SKM-1 (cell line): ENCODE results near the gene DDX28.
"Not testable (repeated sequence)": the region's sequence is repeated elsewhere in the genome, so short reads cannot be mapped to it uniquely, and the experiment has no call there.

Experiments
- DNase-seq: peaks from one replicate; lab custom pipeline; 2025; ENCODE audit not compliant: unreplicated experiment; lab: John Stamatoyannopoulos, UW

Gene DDX28

GRCh38 chr16:68040506-68041288, 17.7 kb upstream of the DDX28 start:
- peak; percentile 63 for DNase-seq

- DNase-seq, result no peak
Observed at GRCh38 chr16:68037841-68038597, 15.0 kb upstream of the DDX28 start.

DNA sequence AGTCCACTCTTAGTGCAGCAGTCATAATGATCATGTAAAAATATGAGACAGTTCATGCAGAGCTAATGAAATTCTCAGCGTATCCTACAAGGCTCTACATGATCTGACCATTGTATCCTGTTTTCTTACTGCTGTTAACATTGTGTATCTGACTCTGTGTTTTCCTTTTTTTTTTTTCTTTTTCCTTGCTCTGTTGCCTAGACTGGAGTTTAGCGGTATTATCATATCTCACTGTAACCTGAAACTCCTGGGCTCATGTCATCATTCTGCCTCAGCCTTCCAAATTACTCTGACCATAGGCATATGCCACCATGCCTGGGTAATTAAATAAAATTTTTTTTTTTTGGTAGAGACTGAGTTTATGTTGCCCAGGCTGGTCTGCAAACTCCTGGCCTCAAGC, 12.2 kb upstream of the DDX28 start:
- no peak for DNase-seq

- no peak for DNase-seq
Observed at GRCh38 chr16:68033101-68033500, 10.1 kb upstream of the DDX28 start.

GRCh38 chr16:68031951-68032350, 8.9 kb upstream of the DDX28 start:
- no peak for DNase-seq

GRCh38 chr16:68030108-68030507, 7.1 kb upstream of the DDX28 start:
- DNase-seq, result not testable (repeated sequence)

DNA sequence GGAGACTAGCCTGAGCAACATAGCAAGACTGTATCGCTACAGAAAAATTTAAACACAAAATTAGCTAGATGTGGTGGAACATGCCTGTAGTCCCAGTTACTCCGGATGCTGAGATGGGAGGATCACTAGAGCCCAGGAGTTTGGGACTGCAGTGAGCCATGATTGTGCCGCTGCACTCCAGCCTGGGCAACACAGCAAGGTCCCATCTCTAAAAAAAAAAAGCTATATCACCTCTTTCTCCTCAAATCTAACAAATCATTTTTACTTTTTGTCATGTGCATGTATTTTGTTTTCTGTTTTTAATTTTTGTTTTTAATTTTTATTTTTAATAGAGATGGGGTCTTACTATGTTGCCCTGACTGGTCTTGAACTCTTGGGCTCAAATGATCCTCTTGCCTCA, 6.0 kb upstream of the DDX28 start:
- DNase-seq, result no peak

- DNase-seq, result no peak
Observed at GRCh38 chr16:68022278-68022727, 729 bp downstream of the DDX28 start.

GRCh38 chr16:68021490-68021889, 1.5 kb downstream of the DDX28 start:
- no peak for DNase-seq

DNA sequence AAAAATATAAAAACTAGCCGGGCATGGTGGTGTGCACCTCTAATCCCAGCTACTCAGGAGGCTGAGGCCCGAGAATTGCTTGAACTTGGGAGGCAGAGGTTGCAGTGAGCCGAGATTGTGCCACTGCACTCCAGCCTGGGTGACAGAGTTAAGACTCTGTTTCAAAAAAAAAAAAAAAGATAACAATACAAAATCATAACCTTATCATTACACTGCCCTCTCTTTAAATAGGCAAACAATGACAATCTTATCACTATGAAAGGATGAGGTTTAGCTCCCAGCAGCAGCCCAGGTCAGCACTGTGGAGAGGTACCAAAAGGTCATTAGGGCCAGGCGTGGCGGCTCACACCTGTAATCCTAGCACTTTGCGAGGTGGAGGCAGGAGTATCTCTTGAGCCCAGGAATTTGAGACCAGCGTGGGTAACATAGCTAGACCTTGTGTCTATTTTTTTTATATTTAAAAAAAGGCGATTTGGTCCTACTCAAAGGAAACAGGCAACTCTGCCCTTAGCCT, 3.8 kb downstream of the DDX28 start:
- no peak for DNase-seq

DNA sequence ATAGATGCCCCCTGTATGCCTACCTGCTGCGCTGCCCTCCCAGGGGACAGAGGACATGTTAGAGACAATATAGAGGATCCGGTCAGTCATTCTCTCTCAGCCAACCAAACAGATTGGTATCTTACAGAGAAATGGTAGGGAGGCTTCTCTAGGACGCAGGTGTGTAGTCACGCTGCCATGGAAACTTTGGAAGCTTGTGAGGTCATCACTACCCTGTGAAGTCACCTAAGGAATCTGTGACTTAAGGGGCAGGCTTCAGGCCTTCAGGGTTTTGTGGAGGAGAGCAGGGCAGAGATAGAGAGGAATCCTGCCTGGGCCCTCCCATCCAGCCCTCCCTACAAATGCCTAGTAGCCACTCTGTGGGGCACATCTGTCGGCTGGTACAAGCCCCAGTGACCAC, 7.4 kb downstream of the DDX28 start, which contains the start of gene DPEP2NB:
DPEP2NB (minus strand) TSS at position 231 of the 400 bp plus-strand sequence; CDS start at position 90, 141 bp downstream.
- DNase-seq, result no peak

DNA sequence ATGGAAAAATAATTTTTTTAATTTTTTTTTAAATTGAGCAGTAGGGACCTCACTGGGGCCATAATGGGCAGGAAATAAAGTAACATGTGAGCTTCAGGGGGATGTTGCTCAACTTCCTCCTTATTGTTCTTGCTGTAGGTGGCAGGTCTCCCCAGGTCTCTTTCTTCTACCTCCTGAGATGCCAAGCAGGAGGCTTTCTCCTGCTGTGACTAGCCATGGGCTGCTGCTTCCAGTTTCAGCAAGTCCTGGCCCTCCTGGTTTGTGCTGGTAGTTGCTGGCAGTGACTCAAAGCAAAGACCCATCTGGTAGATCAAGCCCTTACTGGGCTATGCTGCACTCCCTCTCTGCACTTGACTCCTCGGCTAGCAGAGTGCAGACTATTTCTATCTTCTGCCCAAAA, 9.6 kb downstream of the DDX28 start:
- peak; percentile 72 for DNase-seq

- not testable (repeated sequence) for DNase-seq
Observed at GRCh38 chr16:68009872-68010271, 13.2 kb downstream of the DDX28 start.

DNA sequence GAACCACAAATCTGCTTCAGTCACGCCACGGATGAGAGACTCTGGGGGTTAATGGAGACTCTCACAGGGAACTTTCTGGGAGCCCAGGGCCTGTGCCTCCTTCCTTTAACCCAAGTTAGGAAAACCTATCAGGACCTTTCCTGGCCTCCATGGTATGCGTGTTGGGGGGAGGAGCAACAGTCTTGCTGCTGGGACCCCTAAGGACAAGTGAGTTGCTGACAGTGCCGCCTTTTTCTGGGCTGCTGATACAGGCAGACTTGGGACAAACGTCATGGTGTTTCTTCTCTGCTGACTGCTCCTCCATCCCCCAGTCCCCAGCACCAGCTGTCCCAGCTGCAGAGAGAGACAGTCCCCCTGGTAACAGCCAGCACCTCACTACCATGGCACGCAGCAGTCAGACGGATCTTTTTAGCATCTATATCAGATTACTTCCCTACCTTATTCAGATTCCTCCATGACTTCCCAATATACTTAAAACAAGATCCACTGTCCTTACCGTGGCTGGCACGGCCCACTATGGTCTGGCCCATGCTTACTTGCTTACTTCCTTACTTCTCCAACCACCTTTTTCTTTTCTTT, 13.8 kb downstream of the DDX28 start:
- no peak for DNase-seq

DNA sequence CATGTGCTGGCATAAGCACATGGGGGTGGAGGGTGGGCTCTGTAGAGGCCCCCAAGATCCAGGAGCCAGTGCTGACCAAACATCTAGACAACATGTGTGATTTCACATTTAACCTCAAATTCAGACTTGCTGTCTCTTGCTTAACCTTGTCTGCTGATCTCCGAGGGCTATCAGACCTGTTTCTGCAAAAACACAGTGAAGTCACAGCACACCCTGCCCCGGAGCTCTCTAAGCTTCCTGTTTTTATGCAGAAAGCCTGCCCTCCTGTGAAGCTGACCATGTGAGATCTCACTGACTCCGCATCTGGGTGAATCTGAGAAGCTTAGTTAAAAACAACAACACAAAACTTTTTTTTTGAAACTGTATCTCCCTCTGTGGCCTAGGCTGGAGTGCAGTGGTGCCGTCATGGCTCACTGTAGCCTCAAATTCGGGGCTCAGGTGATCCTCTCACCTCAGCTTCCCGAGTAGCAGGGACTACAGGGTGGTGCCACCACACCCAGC, 17.2 kb downstream of the DDX28 start:
- peak; percentile 89 for DNase-seq

GRCh38 chr16:68005211-68005610, 17.8 kb downstream of the DDX28 start:
- no peak for DNase-seq

DNA sequence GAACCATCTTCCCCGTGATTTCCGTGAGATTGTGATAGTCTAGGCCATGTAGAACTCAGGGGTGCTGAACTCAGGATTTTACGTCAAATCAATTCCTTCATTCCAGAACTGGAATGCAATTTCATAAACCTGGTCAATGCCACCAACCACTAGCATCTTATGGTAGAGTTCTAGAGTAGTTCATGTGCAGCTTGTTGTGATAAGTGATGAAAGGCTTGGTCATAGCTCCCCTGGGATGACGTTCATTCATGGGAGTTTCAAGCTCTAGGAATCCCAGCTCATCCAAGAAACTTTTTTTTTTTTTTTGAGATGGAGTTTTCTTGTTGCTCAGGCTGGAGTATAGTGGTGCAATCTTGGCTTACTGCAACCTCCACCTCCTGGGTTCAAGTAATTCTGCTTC, 20.0 kb downstream of the DDX28 start:
- no peak for DNase-seq

- DNase-seq, result no peak
Observed at GRCh38 chr16:68000450-68000849, 22.6 kb downstream of the DDX28 start.

DNA sequence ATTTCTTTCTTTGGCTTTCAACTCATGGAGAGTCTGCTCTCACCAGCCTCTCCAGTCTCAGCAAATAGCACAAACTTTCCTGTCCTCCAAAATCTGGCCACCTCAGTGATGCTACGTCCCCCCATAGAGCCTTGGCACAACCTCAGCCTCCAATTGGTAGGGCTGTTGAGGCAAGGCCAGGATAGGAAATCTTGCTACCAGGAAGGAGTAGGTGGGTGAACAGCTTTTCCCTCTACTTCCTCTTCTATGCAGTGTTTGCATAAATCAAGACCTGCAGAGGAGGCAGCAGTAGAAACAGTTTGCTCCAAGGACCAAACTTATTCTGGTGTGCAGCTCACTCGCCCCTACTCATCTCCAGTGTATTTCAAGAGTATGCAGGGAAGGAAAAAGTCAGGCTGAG, 23.0 kb downstream of the DDX28 start:
- peak; percentile 45 for DNase-seq

GRCh38 chr16:67998779-67999688, 24.0 kb downstream of the DDX28 start, which contains the start of gene DPEP2:
TSS of gene DPEP2 (minus strand) at chr16:67999484. CDS start at chr16:67993212, 6,272 bp downstream.
- peak; percentile 77 for DNase-seq
